GM13976 (cell line): ENCODE results near the gene ARHGAP6.

Experiments
- DNase-seq: peaks from one replicate; pipeline ENCODE4 v3.0.0; 2012; ENCODE audit warnings: low spot score
- in situ Hi-C: fragments of 300-500 bp; cut with MboI; formaldehyde crosslinking; loops from one replicate; pipeline ENCODE4 v1.12.0; 2022; ENCODE audit warnings: low sequenced_read_pairs, mixed read lengths, inconsistent platforms; ENCODE audit not compliant: unreplicated experiment
- TF ChIP-seq, protein P1 (sequence below): IDR thresholded peaks from 2 replicates; pipeline ENCODE4 v1.5.1; 2012; ENCODE audit warnings: borderline replicate concordance, mild to moderate bottlenecking; ENCODE audit not compliant: insufficient read depth; ENCODE audit errors: extremely low read depth, missing control alignments, control extremely low read depth

The ARHGAP6 gene

DNA sequence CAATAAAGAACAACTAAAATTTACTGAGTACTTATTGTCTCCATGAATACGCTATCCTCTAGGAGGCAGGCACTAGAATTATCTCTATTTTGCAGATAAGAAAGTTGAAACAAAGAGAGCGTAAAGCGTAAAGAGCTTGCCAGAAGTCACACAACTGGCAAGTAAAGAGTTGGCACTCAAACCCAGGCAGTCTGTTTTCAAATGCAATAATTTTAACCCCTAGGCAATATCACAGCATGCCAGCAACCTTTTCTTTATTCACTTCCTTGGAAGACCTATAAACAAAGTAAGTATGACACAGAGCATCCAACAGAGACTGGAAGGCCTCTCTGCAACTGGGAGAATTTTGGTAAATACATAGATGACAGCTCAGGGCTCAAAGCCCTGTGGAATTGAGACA is 395.7 kb downstream of the ARHGAP6 start:
- DNase-seq: no peak
- in situ Hi-C loops: no loop called here
- TF ChIP-seq, protein P1, sequence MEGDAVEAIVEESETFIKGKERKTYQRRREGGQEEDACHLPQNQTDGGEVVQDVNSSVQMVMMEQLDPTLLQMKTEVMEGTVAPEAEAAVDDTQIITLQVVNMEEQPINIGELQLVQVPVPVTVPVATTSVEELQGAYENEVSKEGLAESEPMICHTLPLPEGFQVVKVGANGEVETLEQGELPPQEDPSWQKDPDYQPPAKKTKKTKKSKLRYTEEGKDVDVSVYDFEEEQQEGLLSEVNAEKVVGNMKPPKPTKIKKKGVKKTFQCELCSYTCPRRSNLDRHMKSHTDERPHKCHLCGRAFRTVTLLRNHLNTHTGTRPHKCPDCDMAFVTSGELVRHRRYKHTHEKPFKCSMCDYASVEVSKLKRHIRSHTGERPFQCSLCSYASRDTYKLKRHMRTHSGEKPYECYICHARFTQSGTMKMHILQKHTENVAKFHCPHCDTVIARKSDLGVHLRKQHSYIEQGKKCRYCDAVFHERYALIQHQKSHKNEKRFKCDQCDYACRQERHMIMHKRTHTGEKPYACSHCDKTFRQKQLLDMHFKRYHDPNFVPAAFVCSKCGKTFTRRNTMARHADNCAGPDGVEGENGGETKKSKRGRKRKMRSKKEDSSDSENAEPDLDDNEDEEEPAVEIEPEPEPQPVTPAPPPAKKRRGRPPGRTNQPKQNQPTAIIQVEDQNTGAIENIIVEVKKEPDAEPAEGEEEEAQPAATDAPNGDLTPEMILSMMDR: no peak

DNA sequence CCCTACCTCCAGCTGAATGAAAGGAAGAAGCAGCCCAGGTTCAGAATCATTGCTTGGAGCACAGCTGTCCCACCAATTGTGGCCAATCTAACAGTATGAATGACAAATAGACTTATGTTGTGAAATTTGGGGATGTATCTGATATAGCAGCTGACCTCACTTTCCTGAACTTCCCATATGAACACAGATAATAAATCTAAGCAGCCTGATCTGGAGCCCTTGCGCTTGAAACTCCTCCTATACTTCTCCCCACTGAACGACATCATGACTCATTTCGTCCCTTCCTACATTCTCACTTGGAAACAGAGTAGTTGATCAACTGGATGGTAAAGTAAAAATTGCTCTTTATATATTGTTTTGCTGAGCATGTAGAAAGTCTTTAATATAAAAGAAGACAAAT is 396.7 kb downstream of the ARHGAP6 start:
- DNase-seq: no peak
- TF ChIP-seq, protein P1: no peak
- in situ Hi-C loops: no loop called here

DNA sequence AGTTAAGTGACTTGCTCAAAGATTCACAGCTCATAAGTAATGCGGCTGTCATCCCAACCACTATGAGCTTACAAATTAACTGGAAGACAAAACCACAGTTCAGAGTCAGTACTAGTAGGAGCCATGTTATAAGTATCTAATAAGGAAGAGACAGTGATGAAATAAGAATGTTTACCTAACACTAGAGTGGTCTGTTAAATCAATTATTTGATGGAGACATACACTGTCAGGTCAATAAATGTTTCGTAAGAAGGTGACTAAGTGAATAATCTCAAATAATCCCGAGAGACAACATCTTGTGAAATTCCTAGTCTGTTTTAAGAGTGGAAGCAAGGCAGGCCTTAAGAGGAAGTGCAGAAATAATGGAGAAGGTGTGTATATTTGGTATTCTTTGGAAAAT is 398.3 kb downstream of the ARHGAP6 start:
- TF ChIP-seq, protein P1: no peak
- in situ Hi-C loops: no loop called here
- DNase-seq: no peak

DNA sequence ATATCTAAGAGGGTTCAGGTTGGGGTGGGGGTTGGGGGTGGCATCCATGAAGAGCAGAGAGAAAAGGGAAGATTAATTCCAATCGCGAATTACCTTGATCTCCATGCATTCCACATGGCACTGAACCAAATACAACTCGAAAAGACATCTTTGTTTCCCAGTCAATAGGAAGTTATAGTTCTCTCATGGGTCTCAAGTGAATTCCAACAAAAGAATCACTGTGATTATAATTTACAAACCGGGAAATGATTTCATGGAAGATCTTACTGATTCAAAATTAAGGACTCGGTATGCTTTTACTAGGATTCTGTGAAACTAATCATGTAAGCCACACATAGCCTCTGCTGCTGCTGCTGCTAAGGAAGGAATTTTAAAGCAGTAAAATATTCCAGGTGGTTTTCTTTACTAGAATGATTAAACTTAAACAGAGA is 399.1 kb downstream of the ARHGAP6 start:
- no peak for DNase-seq
- in situ Hi-C loops: no loop called here
- TF ChIP-seq, protein P1: no peak

DNA sequence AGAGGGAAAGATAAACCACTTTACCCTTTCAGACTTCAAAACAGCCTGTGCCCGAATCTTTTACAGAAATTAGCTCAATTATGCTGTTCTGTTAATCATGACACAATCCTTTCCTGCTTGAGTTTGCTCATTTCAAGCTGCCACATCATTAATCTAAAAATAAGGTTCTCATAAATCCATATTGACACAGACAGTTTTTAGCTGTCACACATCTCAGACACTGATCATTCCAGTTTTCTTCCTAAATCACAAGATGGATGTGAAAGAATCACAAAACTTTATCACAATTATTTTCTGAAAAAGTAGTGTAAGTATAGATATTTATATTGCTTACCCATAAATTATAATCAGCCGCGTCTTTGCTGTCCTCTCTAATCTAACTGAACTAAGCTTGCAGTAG is 400.4 kb downstream of the ARHGAP6 start:
- TF ChIP-seq, protein P1: no peak
- in situ Hi-C loops: no loop called here
- DNase-seq: no peak

DNA sequence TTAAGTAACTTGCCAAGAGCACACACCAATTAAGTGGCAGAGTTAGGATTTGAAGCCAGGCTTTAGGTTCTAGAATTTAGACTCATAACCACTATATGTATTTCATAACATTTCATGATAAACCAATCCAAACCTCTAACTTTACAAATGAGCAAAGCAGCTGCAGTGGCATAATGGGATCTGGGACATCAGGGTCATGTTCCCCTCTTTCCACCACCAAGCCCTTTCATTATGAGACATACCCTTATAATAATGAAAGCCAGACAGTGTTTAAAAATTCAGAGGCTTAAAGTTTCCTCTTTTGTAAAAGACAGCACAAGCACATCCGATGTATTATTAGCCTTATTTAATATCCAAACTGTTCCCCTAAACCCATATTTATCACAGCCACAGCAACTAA is 400.8 kb downstream of the ARHGAP6 start:
- in situ Hi-C loops: no loop called here
- no peak for DNase-seq
- TF ChIP-seq, protein P1: no peak

DNA sequence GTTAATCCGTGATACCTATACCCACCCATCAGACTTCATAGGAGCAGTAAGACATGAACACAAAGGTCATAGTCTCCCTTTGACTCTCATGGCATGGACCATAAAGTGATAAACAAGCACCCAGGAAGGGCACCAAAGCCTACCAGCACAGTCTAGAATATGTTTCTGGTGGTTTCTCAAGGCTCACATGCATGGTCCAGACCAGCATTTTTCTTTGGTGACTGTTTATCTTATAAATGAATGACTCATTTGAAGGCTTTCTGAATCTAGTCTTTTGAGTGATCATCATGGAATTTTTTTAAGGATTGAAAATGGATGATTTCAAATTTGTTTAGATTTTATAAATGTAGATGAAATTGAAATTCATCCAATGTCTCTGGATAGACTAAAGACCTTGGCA is 404.5 kb downstream of the ARHGAP6 start:
- TF ChIP-seq, protein P1: no peak
- in situ Hi-C loops: no loop called here
- no peak for DNase-seq
